ENCODE results near the gene SLAMF1.

- TF ChIP-seq CTCF (IDR thresholded peaks at IDR 0.05) (no peak), POLR2A (IDR thresholded peaks at IDR 0.05) (no peak)
Measured at GRCh38 chr1:160576390-160576789, 70.5 kb downstream of the SLAMF1 start.
